Brain microvascular endothelial cell (primary cell): ENCODE measurements around the gene ZNF280A.
"Not testable (repeated sequence)": the region's sequence is repeated elsewhere in the genome, so short reads cannot be mapped to it uniquely, and the experiment has no call there.

Source experiments
- DNase-seq: peaks from one replicate; pipeline ENCODE4 v3.0.0-alpha.2; 2020
- H3K27ac ChIP-seq: fragments of 250-450 bp; sonication (Bioruptor Pico); 2 replicates; pipeline ENCODE4 v1.5.1; 2020; ENCODE audit warnings: mild to moderate bottlenecking, moderate library complexity
- H3K27me3 ChIP-seq: fragments of 250-450 bp; sonication (Bioruptor Pico); replicated peaks from 2 replicates; pipeline ENCODE4 v1.5.1; 2020; ENCODE audit warnings: mild to moderate bottlenecking
- H3K36me3 ChIP-seq: fragments of 250-450 bp; sonication (Bioruptor Pico); replicated peaks from 2 replicates; pipeline ENCODE4 v1.5.1; 2020; ENCODE audit warnings: mild to moderate bottlenecking
- H3K4me3 ChIP-seq: 2 replicates; pipeline ENCODE4 v1.5.1; 2011; ENCODE audit warnings: low read depth, mild to moderate bottlenecking, control low read depth, low read length, moderate library complexity
- in situ Hi-C: cut with HindIII; loops from 2 replicates; pipeline ENCODE4 v1.10.0; 2017; ENCODE audit warnings: low sequenced_read_pairs, low pct_ligation_motif_present
- TF ChIP-seq, protein P1 (sequence below): IDR thresholded peaks from 2 replicates; pipeline ENCODE4 v1.5.1; 2011; ENCODE audit warnings: low read depth, mild to moderate bottlenecking, moderate library complexity, low read length, control low read depth, inconsistent platforms; ENCODE audit errors: missing control alignments

The ZNF280A gene

GRCh38 chr22:22479116-22479515, 41.0 kb downstream of the ZNF280A start:
- no peak overlapping the region for H3K4me3 ChIP-seq
- H3K36me3 ChIP-seq: no peaks in the 10 kb centered on the region
- in situ Hi-C loops: no loop called here
- DNase-seq: no peak
- TF ChIP-seq, protein P1, sequence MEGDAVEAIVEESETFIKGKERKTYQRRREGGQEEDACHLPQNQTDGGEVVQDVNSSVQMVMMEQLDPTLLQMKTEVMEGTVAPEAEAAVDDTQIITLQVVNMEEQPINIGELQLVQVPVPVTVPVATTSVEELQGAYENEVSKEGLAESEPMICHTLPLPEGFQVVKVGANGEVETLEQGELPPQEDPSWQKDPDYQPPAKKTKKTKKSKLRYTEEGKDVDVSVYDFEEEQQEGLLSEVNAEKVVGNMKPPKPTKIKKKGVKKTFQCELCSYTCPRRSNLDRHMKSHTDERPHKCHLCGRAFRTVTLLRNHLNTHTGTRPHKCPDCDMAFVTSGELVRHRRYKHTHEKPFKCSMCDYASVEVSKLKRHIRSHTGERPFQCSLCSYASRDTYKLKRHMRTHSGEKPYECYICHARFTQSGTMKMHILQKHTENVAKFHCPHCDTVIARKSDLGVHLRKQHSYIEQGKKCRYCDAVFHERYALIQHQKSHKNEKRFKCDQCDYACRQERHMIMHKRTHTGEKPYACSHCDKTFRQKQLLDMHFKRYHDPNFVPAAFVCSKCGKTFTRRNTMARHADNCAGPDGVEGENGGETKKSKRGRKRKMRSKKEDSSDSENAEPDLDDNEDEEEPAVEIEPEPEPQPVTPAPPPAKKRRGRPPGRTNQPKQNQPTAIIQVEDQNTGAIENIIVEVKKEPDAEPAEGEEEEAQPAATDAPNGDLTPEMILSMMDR: no peak
- H3K27ac ChIP-seq: no peak overlapping the region
- no peaks in the 10 kb centered on the region for H3K27me3 ChIP-seq

DNA sequence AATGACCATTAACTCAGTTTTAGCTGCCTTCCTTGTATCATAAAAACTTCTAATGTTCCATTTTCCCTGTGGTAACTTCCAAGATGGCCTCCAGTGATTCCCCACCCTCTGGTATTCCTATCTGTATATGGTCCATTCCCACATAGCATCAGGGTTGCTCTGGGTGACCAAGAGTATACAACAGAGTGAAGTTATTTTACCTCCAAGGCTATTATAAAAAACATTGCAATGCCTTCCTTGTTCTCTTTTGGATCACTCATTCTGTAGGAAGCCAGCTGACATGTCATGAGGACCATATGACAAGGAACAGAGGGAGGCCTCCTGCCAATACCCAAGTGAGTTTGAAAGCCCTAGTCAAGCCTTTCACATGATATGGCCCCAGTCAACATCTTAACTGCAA, 41.6 kb downstream of the ZNF280A start:
- H3K4me3 ChIP-seq: no peak overlapping the region
- in situ Hi-C loops: no loop called here
- H3K27me3 ChIP-seq: no peaks in the 10 kb centered on the region
- H3K27ac ChIP-seq: no peak overlapping the region
- TF ChIP-seq, protein P1: no peak
- DNase-seq: no peak
- no peaks in the 10 kb centered on the region for H3K36me3 ChIP-seq

GRCh38 chr22:22474733-22475132, 45.3 kb downstream of the ZNF280A start:
- Histone ChIP-seq H3K4me3 (no peak overlapping the region), H3K27ac (no peak overlapping the region), H3K27me3 (no peaks in the 10 kb centered on the region), H3K36me3 (no peaks in the 10 kb centered on the region)
- TF ChIP-seq, protein P1: no peak
- in situ Hi-C loops: no loop called here
- DNase-seq: no peak

GRCh38 chr22:22471104-22471503, 49.0 kb downstream of the ZNF280A start:
- H3K36me3 ChIP-seq, H3K4me3 ChIP-seq, in situ Hi-C loops, DNase-seq, H3K27ac ChIP-seq, H3K27me3 ChIP-seq: not testable (repeated sequence)

- H3K27ac ChIP-seq: no peak overlapping the region
- no peak overlapping the region for H3K4me3 ChIP-seq
- H3K36me3 ChIP-seq: no peaks in the 10 kb centered on the region
- peaks cover 9% of the 10 kb centered on the region for H3K27me3 ChIP-seq
- TF ChIP-seq, protein P1: no peak
- in situ Hi-C loops: no loop called here
- no peak for DNase-seq
These were observed 50.5 kb downstream of the ZNF280A start for GRCh38 chr22:22469527-22469926.

- in situ Hi-C loops, H3K36me3 ChIP-seq, DNase-seq, H3K27me3 ChIP-seq, H3K27ac ChIP-seq, H3K4me3 ChIP-seq: not testable (repeated sequence)
These were observed 51.1 kb downstream of the ZNF280A start for GRCh38 chr22:22468794-22469469.

GRCh38 chr22:22467112-22467511, 53.0 kb downstream of the ZNF280A start:
- H3K4me3 ChIP-seq: no peak overlapping the region
- peaks cover 13% of the 10 kb centered on the region for H3K27me3 ChIP-seq
- no peaks in the 10 kb centered on the region for H3K36me3 ChIP-seq
- H3K27ac ChIP-seq: no peak overlapping the region
- TF ChIP-seq, protein P1: no peak
- DNase-seq: no peak
- in situ Hi-C loops: no loop called here
